ENCODE measurements around the gene POC5.

GRCh38 chr5:75701856-75702255, 15.4 kb downstream of the POC5 start:
- TF ChIP-seq BHLHE40 (IDR thresholded peaks at IDR 0.05; ENCODE audit: low read depth, low read length) (no peak), HOXA7 (CRISPR knock-in tag; IDR thresholded peaks at IDR 0.05) (no peak)
